Measurements from ENCODE around the gene SCGB1C2.

SCGB1C2 gene

DNA sequence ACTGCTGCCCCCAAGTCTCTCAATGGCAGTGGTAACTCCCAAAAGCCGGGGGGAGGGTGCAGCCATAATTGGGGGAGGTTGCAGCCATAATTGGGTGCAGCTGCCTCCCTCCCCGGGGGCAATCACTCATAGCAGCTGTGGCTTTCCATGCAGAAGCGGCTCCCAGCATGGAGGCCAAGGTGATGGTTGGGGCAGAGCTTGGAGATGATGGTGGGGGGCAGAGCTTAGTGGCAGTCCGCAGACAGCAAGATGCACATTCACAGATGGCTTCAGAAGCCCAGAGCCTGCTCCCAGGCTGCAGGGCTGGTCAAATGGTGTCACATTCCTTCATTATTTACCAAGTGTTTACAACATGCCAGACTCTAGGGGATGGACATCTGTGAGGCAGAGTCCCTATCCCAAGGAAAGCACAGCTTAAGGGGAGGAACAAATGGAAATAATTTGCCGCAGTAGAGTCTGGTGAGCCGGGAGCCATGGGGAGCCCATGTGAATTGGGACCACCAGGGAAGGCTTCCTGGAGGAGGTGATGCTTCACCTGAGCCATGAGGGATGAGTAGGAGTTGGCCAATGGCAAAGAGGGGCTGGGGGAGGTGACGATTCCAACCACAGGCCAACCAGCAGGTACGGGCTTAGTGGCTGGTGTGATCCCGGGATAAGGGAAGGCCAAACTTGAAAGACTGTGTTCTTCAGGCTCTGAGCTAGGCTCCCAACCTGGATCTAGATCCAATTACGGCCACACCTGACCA lies 36.0 kb downstream of the SCGB1C2 start:
- DNase-seq = no peak

DNA sequence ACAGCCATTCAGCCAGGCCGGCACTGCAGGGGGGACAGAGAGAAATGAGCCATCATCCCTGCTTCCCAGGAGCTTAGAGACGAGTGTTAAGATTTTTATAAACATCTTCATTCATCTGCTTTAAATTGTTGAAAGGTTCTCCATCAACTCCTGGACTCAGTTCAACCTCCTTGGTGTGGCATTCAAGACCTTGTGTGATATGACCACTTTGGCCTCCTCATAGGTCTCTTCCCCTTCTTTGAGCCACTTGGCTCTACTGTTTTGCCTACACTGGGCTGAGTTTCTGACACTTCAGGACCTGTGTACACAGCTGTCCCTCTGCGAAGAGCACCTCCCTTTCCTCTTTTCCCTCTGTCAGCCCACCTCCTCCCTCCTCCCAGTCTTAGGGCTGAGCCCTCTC lies 39.8 kb downstream of the SCGB1C2 start:
- DNase-seq = no peak

DNA sequence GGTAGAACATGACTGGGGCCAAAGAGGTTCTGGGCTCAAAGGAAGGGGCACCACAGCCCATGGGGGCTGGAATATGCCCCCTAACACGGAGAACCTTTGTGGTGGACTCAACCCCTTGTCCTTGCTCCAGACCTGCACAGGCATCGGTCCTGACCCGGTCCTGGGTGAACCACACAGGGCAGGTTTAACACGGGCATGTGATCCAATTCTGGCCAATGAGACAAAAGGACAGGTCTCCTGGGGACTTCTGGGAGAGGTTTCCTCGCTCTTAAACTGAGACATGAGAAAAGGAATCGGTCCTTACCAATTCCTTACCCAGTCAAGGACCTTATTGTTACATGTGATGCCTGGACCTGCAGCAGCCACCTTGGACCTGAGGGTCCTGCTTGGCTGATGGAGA lies 40.4 kb downstream of the SCGB1C2 start:
- DNase-seq = no peak

DNA sequence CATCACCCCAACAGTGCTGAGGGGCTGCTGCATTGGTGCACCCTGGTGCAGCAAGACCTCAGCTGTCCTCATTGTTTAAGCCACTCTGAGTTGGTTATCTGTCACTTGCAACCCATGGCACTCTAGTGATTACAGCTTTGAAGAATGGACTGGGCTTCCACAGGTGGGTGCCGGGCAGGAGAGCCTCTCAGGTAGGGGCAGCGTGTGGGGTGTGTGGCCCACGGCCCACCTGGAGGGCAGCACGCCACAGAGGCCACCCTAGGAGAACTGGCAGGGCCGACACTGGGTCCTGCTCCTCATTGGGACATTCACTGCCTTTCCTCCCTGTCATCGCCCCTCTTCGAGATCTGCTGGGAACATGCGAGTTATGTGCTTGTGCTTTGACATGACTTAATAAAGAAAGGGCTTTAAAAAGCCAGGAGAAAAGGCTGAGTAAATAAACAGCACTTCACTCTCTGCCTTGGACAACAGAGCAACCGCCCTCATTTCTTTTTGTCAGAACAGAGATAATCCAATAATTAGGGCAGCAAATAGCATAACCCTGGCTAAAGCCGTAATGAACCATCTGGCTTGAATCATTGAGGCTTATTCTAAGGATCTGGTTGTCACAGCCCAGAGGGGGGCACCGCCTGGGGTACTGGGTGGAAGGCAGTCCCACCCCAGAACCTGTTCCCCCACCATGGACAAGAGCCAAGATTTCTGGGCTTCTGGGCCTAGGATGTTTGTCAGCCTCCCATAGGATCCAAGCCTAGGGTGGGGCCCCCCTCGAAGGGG lies 41.1 kb downstream of the SCGB1C2 start:
- DNase-seq = no peak

DNA sequence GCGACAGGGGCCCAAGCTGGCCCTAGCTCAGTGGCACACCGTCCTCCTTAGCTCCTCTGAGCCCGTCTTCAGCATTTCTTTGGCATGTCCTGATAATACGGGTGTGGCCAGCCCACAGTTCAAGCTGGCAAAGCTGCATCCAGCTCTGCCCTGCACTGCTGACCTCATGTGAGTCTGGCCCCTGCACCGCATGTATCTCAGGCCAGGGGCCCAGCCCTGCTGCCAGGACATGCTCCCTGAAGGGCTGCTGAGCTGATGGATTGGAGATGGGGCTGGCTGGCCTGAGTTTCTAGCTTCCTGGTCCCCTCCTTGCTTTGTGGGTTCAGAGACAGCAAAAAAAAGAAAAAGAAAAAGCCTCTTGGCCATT lies 41.7 kb downstream of the SCGB1C2 start:
- DNase-seq = no peak

DNA sequence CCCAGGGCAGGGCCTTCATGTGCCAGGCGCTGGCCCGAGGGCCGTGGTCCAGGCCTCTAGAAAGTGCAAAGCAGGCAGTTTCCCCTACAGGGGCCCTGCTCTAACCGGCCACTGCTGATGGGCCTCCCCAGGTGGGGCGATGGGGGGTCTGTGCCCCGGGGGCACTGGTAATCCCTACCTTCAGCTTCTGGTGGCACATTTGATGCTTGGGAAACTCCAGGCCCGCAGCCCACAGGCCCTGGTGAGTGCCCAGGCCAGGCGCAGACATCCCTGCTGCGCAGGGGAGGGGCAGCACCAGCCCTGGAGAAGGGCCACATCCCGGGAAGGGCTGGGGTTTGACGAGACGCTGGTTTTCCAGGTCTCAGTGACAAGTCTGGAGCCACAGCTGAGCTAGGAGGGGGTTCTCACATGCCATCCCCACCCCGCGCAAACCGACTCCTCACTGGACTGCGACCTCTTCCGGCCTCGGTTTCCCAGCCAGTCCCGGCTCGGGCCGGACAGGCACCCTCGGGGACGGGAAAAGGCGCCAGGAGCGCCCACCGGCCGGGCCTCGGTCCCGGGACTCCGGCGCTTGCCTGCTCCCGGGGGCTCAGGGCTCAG lies 42.5 kb downstream of the SCGB1C2 start:
- no peak for DNase-seq

DNA sequence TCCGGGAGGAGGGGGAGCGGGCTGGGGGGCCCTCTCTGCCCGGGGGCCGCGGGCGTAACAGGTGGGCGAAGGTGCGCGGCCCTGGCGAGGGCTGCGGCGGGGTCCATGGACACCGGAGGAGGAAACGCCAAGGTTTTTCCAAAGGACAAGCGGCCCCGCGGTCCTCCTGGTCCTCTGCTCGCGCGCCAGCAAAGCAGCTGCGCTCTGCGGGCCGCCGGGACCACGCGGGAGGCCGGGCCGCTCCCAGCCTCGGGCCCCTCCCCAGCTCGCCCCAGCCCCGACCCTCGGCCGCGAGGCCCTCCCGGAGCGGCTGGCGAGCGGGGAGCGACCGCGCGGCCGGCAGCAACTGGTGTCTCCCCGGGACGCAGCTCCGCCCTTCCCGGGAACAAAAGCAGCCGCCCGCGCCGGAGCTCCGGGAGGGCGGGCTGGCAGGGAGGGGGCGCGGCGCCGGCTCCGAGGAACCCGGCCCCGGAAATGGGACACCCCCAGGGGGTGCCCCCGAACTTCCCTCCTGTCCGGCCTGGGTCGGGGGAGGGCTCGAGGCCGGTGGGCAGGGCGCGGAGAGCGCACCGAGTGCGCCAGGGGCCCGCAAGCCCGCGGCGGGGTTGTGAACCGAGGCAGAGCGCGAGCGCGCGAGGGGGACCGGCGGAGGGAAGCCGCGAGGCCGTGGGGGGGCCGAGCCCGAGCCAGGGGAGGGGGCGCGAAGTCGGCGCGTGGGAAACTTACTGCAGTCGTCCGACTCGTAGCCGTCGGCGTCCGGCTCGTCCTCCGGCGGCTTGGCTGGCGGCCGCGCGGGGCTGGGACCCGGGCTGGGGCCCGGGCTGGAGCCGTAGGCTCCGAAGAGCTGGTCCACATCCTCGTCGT lies 43.2 kb downstream of the SCGB1C2 start:
- no peak for DNase-seq

DNA sequence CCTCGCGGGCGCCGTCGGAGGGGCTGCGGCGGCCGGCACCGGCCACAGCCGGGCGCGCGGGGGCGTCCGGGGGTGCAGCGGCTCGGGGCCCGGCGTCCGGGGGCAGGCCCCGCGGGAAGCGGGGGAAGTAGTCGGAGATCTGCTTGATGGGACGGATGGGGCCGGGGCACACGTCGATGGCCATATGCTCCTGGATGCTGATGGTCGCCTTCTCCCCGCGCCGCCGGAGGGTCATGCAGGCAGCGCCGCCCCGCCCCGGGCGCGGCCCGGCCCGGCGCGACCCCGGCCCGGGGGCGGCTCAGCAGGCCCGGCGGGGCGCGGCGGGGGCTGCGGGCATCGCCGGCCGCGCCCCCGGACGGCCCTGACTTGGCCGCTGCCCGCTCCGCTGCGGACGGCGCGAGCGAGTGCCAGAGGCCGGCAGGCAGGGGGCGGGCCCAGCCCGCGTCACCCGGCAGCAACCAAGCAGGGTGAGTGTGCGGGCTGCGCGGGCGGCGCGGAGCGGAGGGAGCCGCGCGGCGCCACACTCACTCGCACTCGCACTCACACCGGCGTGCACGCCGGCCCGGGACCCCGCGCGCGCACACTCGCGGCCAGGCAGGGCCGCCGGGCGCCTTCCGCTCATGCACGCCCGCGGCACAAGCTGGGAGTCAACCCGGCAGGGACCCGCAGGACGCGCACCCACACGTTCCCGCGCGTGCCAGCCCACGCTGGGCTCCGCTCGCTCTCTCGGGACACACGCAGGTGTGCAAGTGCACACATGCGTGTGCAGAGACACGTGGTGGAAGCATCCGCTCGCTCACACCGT lies 44.1 kb downstream of the SCGB1C2 start, which contains the start of gene DOC2B:
TSS of gene DOC2B (minus strand) at position 406 of the 805 bp plus-strand sequence. CDS start at position 235, 171 bp downstream.
- DNase-seq = no peak

DNA sequence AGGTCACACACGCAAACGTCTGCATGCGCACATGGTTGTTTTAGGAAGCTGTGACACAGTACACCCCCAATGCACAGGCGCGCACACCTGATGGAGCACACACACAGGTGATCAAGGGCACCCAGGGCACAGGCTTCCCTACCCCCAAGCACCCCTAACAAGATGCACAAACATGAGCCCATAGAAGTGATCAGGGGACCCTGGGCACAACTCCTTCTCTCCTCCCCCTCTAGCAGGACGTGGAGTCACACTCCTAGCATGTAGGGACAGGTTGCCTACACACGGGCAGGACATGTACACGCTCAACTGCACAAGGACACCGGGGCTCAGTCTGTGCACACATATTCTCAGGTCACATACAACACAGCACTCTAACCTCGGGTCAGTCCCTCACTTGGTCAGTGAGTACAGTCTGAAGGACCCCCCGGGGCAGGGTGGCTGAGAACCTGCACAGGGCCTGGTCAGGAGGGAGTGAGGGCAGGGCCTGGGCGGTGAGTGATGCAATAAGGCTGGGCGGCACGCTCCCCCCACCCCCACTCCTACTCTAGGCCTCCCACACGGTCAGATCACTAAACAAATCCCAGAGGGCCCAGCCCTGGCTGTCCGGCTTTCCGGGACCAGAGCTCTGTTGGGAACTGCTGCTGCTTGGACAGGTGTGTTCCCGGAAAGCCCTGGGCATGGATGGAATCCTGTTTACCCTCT lies 44.8 kb downstream of the SCGB1C2 start:
- DNase-seq = no peak

DNA sequence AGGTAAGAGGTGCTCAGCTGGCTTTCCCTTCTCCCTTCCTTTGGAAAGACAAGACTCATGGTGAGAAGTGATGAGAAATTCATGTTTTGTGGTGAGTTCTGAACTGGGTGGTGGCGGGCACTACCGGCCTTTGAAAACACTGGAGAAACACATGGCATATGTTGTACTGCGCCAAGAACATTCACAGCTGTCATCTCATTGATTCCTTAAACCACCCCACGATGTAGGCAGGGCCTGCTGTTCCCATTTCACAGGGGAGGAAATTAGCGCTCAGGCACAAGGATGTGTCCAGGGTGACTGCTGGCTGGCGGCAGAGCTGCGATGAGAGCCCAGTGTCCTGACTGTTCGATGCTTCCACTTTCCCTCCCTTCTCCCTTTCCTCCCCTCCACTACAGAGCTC lies 45.7 kb downstream of the SCGB1C2 start:
- no peak for DNase-seq

DNA sequence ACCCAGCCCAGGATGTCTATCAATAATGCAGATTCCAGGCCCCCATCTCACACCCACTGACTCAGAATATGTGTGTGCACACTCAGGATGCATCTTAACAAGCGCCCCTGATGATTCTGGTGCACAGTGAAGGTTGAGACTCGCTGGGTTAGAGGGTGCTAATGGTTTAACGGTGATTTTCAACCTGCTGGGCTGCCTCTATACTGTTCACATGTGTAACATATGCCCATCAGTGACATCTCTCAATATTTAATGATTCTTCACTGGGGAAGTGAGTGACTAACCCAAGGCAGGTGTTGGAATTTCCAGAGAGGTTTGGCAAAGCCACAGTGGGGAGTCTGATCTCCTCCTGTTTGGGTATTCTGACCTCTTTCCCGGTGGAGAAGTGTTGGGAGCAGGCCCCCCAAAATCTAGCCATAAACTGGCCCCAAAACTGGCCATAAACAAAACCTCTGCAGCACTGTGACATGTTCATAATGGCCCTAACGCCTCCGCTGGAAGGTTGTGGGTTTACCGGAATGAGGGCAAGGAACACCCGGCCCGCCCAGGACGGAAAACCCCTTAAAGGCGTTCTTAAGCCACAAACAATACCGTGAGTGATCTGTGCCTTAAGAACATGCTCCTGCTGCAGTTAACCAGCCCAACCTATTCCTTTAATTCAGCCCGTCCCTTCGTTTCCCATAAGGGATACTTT lies 48.2 kb downstream of the SCGB1C2 start:
- DNase-seq = no peak

DNA sequence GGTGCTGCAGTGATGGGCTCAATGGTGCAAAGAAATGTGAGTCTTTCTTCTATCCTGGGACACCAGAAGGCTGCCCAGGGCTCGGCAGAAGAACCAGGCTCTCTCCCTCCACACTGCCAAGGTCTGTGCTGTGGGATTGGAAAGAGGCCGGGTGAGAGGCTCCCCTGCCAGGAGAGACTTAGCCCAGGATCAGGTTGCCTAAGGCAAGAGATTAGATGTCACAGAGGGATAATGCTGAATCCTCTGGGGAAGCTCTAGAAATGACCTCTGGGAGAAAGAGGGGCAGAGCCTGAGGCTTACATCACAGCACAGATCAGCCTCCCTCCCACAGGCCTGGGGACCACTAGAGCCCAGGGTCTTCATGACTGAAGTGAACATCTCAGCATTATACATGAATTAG lies 49.8 kb downstream of the SCGB1C2 start:
- DNase-seq = no peak

Measured in MV-4-11 (cell line).